Loucy (cell line): ENCODE results near the gene CDCA3.

Source experiments
- H2AFZ ChIP-seq: fragments of 200-600 bp; sonication (generic); 2 replicates; pipeline ENCODE4 v1.6.0; 2016; ENCODE audit warnings: antibody characterized with exemption, mild to moderate bottlenecking, low read length, moderate library complexity
- H3F3A ChIP-seq: fragments of 200-600 bp; 2 replicates; pipeline ENCODE4 v1.6.0; 2016; ENCODE audit warnings: antibody characterized with exemption, low read depth, mild to moderate bottlenecking
- H3K27me3 ChIP-seq: fragments of 200-600 bp; sonication (generic); 2 replicates; pipeline ENCODE4 v1.6.1; 2014; ENCODE audit warnings: low read length, mild to moderate bottlenecking; ENCODE audit not compliant: insufficient read depth, poor library complexity, severe bottlenecking
- H3K36me3 ChIP-seq: fragments of 200-600 bp; sonication (generic); 2 replicates; pipeline ENCODE4 v1.6.1; 2016; ENCODE audit warnings: low read length; ENCODE audit not compliant: insufficient read depth
- H3K4me1 ChIP-seq: fragments of 200-600 bp; sonication (generic); 2 replicates; pipeline ENCODE4 v1.5.1; 2014; ENCODE audit warnings: low read length, mild to moderate bottlenecking; ENCODE audit not compliant: insufficient read depth, poor library complexity, severe bottlenecking
- H3K4me2 ChIP-seq: fragments of 200-600 bp; sonication (generic); 2 replicates; pipeline ENCODE4 v1.6.0; 2014; ENCODE audit warnings: antibody characterized with exemption, low read length, low read depth, mild to moderate bottlenecking; ENCODE audit not compliant: poor library complexity, severe bottlenecking
- H3K4me3 ChIP-seq: fragments of 200-600 bp; sonication (generic); 2 replicates; pipeline ENCODE4 v1.5.1; 2014; ENCODE audit warnings: low read length, mild to moderate bottlenecking, mixed read lengths; ENCODE audit not compliant: poor library complexity, severe bottlenecking
- H3K79me2 ChIP-seq: fragments of 200-600 bp; sonication (generic); 2 replicates; pipeline ENCODE4 v1.6.1; 2014; ENCODE audit warnings: low read length; ENCODE audit not compliant: insufficient read depth
- H3K9ac ChIP-seq: fragments of 200-600 bp; sonication (generic); 2 replicates; pipeline ENCODE4 v1.6.0; 2014; ENCODE audit warnings: mild to moderate bottlenecking, low read depth, low read length, moderate library complexity; ENCODE audit not compliant: poor library complexity, severe bottlenecking
- H3K9me2 ChIP-seq: fragments of 200-600 bp; sonication (generic); replicated peaks from 2 replicates; pipeline ENCODE4 v1.6.1; 2016; ENCODE audit warnings: low read depth, low read length, mixed read lengths
- H3K9me3 ChIP-seq: fragments of 200-600 bp; sonication (generic); 2 replicates; pipeline ENCODE4 v1.6.1; 2014; ENCODE audit warnings: mild to moderate bottlenecking, antibody characterized with exemption, low read length, low read depth; ENCODE audit not compliant: insufficient read depth
- H4K20me1 ChIP-seq: fragments of 200-600 bp; sonication (generic); 2 replicates; pipeline ENCODE4 v1.6.0; 2014; ENCODE audit warnings: antibody characterized with exemption, low read length, mild to moderate bottlenecking; ENCODE audit not compliant: insufficient read depth, poor library complexity, severe bottlenecking
- CTCF ChIP-seq: fragments of 200-600 bp; sonication (generic); conservative IDR thresholded peaks from 2 replicates; pipeline ENCODE4 v1.5.1; 2014; ENCODE audit warnings: mild to moderate bottlenecking, antibody characterized with exemption, low read length
- EZH2phosphoT487 ChIP-seq: fragments of 200-600 bp; IDR thresholded peaks from 2 replicates; pipeline ENCODE4 v1.6.1; 2018; ENCODE audit warnings: antibody characterized with exemption, mild to moderate bottlenecking, moderate library complexity, borderline replicate concordance

CDCA3 gene

GRCh38 chr12:6863586-6864321 is 12.7 kb upstream of the CDCA3 start:
- TF ChIP-seq EZH2phosphoT487 (no peak), CTCF (no peak)
- Histone ChIP-seq H3K79me2 (peaks cover 20% of the 10 kb centered on the region), H3K27me3 (peaks cover 4% of the 10 kb centered on the region), H3K36me3 (peaks cover 68% of the 10 kb centered on the region), H3K9me3 (no peaks in the 10 kb centered on the region), H3K4me2 (no peak overlapping the region), H4K20me1 (peaks cover 9% of the 10 kb centered on the region), H3K9me2 (no peaks in the 10 kb centered on the region), H3K4me3 (no peak overlapping the region), H3F3A (no peaks in the 10 kb centered on the region), H2AFZ (no peak overlapping the region), H3K9ac (no peak overlapping the region), H3K4me1 (peaks cover 7% of the 10 kb centered on the region)

- no peaks in the 10 kb centered on the region for H3K9me2 ChIP-seq
- peaks cover 2% of the 10 kb centered on the region for H4K20me1 ChIP-seq
- H3K9ac ChIP-seq, result no peak overlapping the region
- TF ChIP-seq EZH2phosphoT487 (no peak), CTCF (no peak)
- H3K36me3 ChIP-seq, result peaks cover 75% of the 10 kb centered on the region
- peaks cover 7% of the 10 kb centered on the region for H3K4me1 ChIP-seq
- peaks cover 13% of the 10 kb centered on the region for H3K79me2 ChIP-seq
- no peaks in the 10 kb centered on the region for H3K9me3 ChIP-seq
- H3K4me2 ChIP-seq, result no peak overlapping the region
- H3K4me3 ChIP-seq, result no peak overlapping the region
- H3F3A ChIP-seq, result no peaks in the 10 kb centered on the region
- no peak overlapping the region for H2AFZ ChIP-seq
- H3K27me3 ChIP-seq, result peaks cover 4% of the 10 kb centered on the region
Measured at GRCh38 chr12:6863033-6863432, 11.9 kb upstream of the CDCA3 start.

GRCh38 chr12:6861391-6861790 is 10.3 kb upstream of the CDCA3 start:
- TF ChIP-seq CTCF (no peak), EZH2phosphoT487 (no peak)
- Histone ChIP-seq H3K27me3 (no peaks in the 10 kb centered on the region), H3K4me2 (no peak overlapping the region), H3K9ac (no peak overlapping the region), H3K79me2 (no peaks in the 10 kb centered on the region), H3F3A (no peaks in the 10 kb centered on the region), H3K4me3 (no peak overlapping the region), H3K36me3 (peaks cover 92% of the 10 kb centered on the region), H4K20me1 (no peaks in the 10 kb centered on the region), H3K4me1 (no peaks in the 10 kb centered on the region), H3K9me2 (no peaks in the 10 kb centered on the region), H3K9me3 (no peaks in the 10 kb centered on the region), H2AFZ (no peak overlapping the region)
